ENCODE measurements around the gene TRPM8. TPM values are rescaled to one million over a fixed set of nuclear protein-coding genes. Genes with fewer than 3 reads are reported as not detected.
"Not testable (repeated sequence)": the region's sequence is repeated elsewhere in the genome, so short reads cannot be mapped to it uniquely, and the experiment has no call there.

Gene TRPM8
- total RNA-seq, 1 donor from 2014 or later = 0.41 TPM

DNA sequence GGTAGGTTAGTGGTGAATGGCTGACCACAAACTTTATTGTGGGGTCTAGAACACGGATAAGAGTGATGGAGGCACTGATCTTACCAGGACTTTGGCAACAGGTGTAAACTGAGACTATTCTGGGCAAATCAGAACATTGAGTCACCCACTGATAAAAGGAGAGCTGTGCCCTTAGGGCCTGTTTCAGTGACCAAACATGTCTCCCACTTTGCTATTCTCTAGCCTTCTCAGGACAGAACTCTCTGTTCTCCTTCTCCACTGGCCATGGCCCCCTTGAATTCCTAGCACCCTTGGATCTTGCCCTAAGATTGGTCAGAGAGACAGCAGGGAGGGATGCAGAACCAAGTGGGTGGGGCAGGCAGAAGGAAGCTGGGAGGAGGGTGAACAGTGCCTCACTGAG, 18.3 kb downstream of the TRPM8 start:
- FAIRE-seq (no peak), DNase-seq (ENCODE audit: low spot score in 2 of 2) (no peak)

- FAIRE-seq = no peak
- DNase-seq (ENCODE audit: low spot score in 2 of 2) = no peak
Measured at GRCh38 chr2:233936089-233936488, 18.9 kb downstream of the TRPM8 start.

GRCh38 chr2:233938676-233939370, 21.6 kb downstream of the TRPM8 start:
- DNase-seq (ENCODE audit: low spot score in 2 of 2) (no peak), FAIRE-seq (no peak)

DNA sequence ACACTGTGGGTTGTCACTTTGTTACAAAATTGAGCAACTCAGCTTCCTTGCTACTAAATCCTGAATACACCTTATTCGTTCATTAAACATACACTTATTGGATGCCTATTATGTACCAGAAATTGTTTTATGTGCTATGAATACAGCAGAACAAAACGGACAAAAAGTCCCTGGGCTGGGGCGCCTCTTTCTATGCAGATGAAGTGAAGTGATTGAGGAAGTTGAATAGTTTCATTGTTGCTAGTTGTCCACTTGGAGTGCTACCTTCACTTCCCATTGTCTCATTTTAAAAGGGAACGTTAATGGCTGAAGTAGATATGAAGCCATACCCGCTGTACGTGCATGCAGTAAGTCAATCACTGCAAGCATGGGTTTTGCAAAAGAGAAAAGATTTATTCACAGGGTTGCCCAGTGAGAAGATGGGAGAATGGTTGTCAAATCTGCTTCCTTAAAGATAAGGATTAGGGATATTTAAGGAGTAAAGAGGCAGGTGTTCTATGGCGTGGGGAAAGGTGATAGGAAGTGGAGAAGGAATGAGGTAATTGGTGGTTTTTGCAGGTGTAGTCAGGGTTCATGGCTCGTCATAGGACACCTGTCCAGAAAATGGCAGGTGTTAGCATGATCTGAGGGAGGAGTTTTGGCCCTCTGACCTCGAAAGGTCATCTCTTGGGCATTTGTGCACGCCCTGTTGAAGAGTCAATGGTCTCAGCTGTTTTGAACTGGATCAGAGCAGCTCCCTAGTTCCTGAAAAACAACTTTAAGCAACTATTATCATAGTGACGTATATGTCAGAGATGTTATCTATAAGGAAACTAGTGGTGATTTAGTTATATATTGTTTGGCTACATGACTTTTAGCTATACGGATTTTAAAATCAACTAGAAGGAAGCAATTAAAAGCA, 23.5 kb downstream of the TRPM8 start:
- no peak for FAIRE-seq
- no peak for DNase-seq (ENCODE audit: low spot score in 2 of 2)

DNA sequence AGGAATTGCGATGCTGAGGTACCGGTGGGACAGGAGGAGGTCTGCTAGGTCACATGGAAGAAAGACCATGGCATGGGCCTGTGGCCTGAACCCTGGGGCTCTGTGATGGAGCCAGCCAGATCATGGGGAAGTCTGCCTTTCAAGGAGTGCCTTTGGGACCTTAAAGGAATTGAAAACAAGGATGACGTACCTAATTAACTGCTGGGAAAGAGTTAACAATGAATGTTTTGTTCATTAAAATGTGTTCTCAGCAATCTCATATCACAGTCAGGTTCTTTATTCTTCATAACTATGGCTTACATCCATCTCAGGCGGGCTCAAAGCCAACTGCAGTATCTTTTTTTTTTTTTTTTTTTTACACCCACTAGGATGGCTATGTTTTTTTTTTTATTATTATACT, 25.6 kb downstream of the TRPM8 start:
- DNase-seq (ENCODE audit: low spot score in 2 of 2) (no peak), FAIRE-seq (no peak)

GRCh38 chr2:233944269-233944668, 27.1 kb downstream of the TRPM8 start:
- FAIRE-seq = no peak
- no peak for DNase-seq (ENCODE audit: low spot score in 2 of 2)

- no peak for FAIRE-seq
Measured at GRCh38 chr2:233944722-233945121, 27.5 kb downstream of the TRPM8 start.

GRCh38 chr2:233945146-233945545, 28.0 kb downstream of the TRPM8 start:
- no peak for FAIRE-seq

More at GRCh38 chr2:233944722-233945121, 27.5 kb downstream of the TRPM8 start:
- DNase-seq (ENCODE audit: low spot score in 2 of 2) = no peak

GRCh38 chr2:233950078-233950825, 33.1 kb downstream of the TRPM8 start:
- DNase-seq (ENCODE audit: low spot score in 2 of 2) (no peak), FAIRE-seq (no peak)

More at GRCh38 chr2:233945146-233945545, 28.0 kb downstream of the TRPM8 start:
- DNase-seq (ENCODE audit: low spot score in 2 of 2) = no peak

GRCh38 chr2:233952335-233952734, 35.2 kb downstream of the TRPM8 start:
- DNase-seq (ENCODE audit: low spot score in 2 of 2) (no peak), FAIRE-seq (no peak)

GRCh38 chr2:233953087-233953801, 36.1 kb downstream of the TRPM8 start:
- FAIRE-seq (no peak), DNase-seq (ENCODE audit: low spot score in 2 of 2) (no peak)

GRCh38 chr2:233960203-233960602, 43.0 kb downstream of the TRPM8 start:
- no peak for FAIRE-seq
- no peak for DNase-seq (ENCODE audit: low spot score in 2 of 2)

GRCh38 chr2:233961905-233962304, 44.7 kb downstream of the TRPM8 start:
- DNase-seq (ENCODE audit: low spot score in 2 of 2) (no peak), FAIRE-seq (no peak)

GRCh38 chr2:233964581-233964980, 47.4 kb downstream of the TRPM8 start:
- DNase-seq (ENCODE audit: low spot score in 2 of 2) (no peak), FAIRE-seq (no peak)

GRCh38 chr2:233965032-233965603, 47.9 kb downstream of the TRPM8 start:
- FAIRE-seq = no peak
- DNase-seq (ENCODE audit: low spot score in 2 of 2) = no peak

GRCh38 chr2:233965646-233966045, 48.5 kb downstream of the TRPM8 start:
- not testable (repeated sequence) for FAIRE-seq; DNase-seq (ENCODE audit: low spot score in 2 of 2)

- no peak for FAIRE-seq
- peak in 1 of 2 donors; percentile 51 for DNase-seq (ENCODE audit: low spot score in 2 of 2)
Measured at GRCh38 chr2:233966388-233966787, 49.2 kb downstream of the TRPM8 start.

GRCh38 chr2:233967164-233967563, 50.0 kb downstream of the TRPM8 start:
- FAIRE-seq = no peak
- DNase-seq (ENCODE audit: low spot score in 2 of 2) = no peak

- DNase-seq (ENCODE audit: low spot score in 2 of 2) (no peak), FAIRE-seq (no peak)
Measured at GRCh38 chr2:233968556-233968955, 51.4 kb downstream of the TRPM8 start.

DNA sequence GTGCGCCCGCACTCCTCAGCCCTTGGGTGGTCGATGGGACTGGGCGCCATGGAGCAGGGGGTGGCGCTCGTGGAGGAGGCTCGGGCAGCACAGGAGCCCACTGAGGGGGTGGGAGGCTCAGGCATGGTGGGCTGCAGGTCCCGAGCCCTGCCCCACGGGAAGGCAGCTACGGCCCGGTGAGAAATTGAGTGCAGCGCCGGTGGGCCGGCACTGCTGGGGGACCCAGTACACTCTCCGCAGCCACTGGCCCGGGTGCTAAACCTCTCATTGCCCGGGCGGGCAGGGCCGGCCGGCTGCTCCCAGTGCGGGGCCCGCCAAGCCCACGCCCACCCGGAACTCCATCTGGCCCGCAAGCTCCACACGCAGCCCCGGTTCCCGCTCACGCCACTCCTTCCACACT, 55.3 kb downstream of the TRPM8 start:
- FAIRE-seq; DNase-seq (ENCODE audit: low spot score in 2 of 2): not testable (repeated sequence)
